HFFc6 (cell line): Measurements from ENCODE around the gene FFAR1. TPM values are rescaled to one million over a fixed set of nuclear protein-coding genes. Genes with fewer than 3 reads are reported as not detected.

Source experiments
- DNase-seq: peaks from one replicate; pipeline ENCODE4 v3.0.0-alpha.2; 2018
- H3K27ac Mint-ChIP-seq: 2 replicates; pipeline ENCODE4 v1.8.0; 2020; ENCODE audit warnings: mild to moderate bottlenecking, mixed read lengths
- H3K27me3 Mint-ChIP-seq: 2 replicates; pipeline ENCODE4 v1.8.0; 2021; ENCODE audit warnings: mild to moderate bottlenecking, moderate library complexity, mixed read lengths; ENCODE audit not compliant: insufficient read depth
- H3K36me3 Mint-ChIP-seq: 2 replicates; pipeline ENCODE4 v1.8.0; 2021; ENCODE audit warnings: low read depth, mixed read lengths
- H3K4me1 Mint-ChIP-seq: 2 replicates; pipeline ENCODE4 v1.8.0; 2020; ENCODE audit warnings: low read depth, mixed read lengths
- H3K4me3 Mint-ChIP-seq: 2 replicates; pipeline ENCODE4 v1.8.0; 2020; ENCODE audit warnings: mild to moderate bottlenecking, moderate library complexity, mixed read lengths
- H3K9me3 Mint-ChIP-seq: 2 replicates; pipeline ENCODE4 v1.8.0; 2020; ENCODE audit warnings: mild to moderate bottlenecking, mixed read lengths
- CTCF ChIP-seq: fragments of 200-600 bp; sonication (generic); IDR thresholded peaks from 2 replicates; pipeline ENCODE4 v1.5.0; 2021; ENCODE audit warnings: antibody characterized with exemption, mild to moderate bottlenecking
- total RNA-seq, 6 experiments: library from RNA; stranded (reverse); fragmentation: NEBNext Ultra II Directional; extraction: Animal tissue kit (Norgen Biotek cat#: 25700); gene quantifications; 2 replicates in 1 of 6; 3 replicates in 5 of 6; pipeline ENCODE4 v1.2.3, GENCODE V29; 2021

FFAR1 gene
- total RNA-seq, 6 experiments from 2014 or later = not detected

DNA sequence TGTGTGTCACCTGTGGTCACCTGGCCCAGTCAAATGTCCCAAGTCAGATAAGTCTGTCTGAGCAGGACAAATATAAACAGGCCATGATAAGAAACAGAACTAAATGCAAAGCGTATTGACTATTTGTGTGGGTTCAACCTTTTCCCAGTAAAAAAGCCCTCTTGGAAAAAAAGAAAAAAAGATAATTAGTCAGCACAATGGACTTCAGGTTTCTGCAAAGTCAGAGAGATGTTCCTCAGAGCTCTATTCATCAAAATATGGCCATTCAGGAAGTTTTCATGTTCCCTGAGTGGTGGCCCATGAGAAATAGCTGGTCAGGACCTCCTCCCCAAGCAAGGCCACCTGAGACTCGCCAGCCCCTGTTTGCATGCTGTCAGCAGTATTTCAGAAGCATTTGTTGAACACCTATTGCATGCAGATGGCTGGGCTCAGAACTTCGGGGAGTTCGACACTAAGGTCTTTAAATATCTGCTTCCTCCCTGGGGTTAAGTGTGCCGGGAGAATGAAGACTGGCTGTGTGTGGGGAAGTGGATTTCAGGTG is 13.2 kb downstream of the FFAR1 start:
- no peak for TF ChIP-seq CTCF
- H3K27me3 Mint-ChIP-seq = peaks cover 40% of the 10 kb centered on the region
- DNase-seq = no peak
- H3K4me3 Mint-ChIP-seq = no peak overlapping the region
- no peaks in the 10 kb centered on the region for H3K36me3 Mint-ChIP-seq
- no peaks in the 10 kb centered on the region for H3K9me3 Mint-ChIP-seq
- no peaks in the 10 kb centered on the region; the same call in 1 of the 2 replicates for H3K4me1 Mint-ChIP-seq
- no peak overlapping the region for H3K27ac Mint-ChIP-seq

- Mint-ChIP-seq H3K36me3 (no peaks in the 10 kb centered on the region), H3K9me3 (no peaks in the 10 kb centered on the region), H3K4me1 (no peaks in the 10 kb centered on the region; the same call in 1 of the 2 replicates), H3K27ac (no peak overlapping the region), H3K27me3 (peaks cover 36% of the 10 kb centered on the region), H3K4me3 (no peak overlapping the region)
- no peak for TF ChIP-seq CTCF
- no peak for DNase-seq
These were observed 14.7 kb downstream of the FFAR1 start for GRCh38 chr19:35362261-35363000.

DNA sequence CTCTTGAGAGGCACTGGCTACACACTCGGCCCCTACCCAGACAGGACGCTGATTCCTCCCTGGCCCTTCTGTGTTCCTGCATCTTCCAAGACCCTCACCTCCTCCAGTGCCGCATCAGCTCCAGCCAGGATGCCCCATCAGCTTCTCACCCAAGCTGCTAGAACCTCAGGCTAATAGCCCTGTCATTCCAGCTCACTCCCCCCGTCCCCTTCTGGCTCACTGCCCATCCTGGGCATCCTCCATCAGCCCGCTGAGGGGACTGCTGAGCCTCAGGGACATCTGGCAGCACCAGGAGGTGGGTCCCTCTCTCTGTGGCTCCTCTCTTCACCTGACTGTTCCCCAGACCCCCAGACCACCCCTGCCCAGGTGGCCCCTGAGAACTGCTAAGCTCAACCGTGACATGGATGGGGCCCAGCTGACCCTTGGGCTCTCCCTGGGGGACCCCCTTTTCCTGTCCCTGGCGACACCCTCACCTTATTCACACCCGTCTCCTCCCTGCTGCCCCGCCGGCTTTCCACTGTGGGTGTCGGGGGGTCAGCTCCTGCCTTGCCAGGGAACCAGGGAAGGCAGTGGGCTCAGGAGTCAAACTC is 15.4 kb downstream of the FFAR1 start:
- TF ChIP-seq CTCF = no peak
- DNase-seq = no peak
- H3K36me3 Mint-ChIP-seq = no peaks in the 10 kb centered on the region
- H3K27me3 Mint-ChIP-seq = peaks cover 37% of the 10 kb centered on the region
- no peak overlapping the region for H3K27ac Mint-ChIP-seq
- H3K4me1 Mint-ChIP-seq = peaks cover 3% of the 10 kb centered on the region; the same call in 1 of the 2 replicates
- no peak overlapping the region for H3K4me3 Mint-ChIP-seq
- no peaks in the 10 kb centered on the region for H3K9me3 Mint-ChIP-seq

DNA sequence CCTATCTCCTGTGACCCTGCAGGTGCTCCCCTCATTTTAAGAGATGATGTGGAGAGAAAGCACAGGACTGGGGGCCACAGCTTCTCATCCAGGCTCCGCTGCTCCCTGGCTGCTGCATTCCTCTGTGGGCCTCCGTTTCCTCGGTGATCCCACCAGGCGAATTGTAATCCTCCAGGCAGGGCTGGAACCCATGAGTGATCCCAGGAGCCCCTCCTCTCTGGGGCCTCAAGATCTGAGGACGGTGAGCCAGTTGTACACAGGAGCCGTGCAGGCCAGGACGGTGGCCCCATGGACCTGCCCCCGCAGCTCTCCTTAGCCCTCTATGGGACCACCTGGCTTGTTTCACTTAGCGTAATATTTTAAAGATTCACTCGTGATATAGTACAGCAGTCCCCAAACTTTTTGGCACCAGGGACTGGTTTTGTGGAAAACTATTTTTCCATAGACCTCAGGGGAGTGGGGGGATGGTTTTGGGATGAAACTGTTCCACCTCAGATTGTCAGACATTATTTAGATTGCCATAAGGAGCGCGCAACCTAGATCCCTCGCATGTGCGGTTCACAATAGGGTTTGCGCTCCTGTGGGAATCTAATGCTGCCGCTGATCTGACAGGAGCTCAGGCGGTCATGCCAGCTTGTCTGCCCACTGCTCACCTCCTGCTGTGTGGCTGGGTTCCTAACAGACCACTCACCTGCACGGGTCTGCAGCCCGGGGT is 16.2 kb downstream of the FFAR1 start:
- Mint-ChIP-seq H3K4me3 (no peak overlapping the region), H3K36me3 (no peaks in the 10 kb centered on the region), H3K27me3 (peaks cover 36% of the 10 kb centered on the region), H3K9me3 (no peaks in the 10 kb centered on the region), H3K27ac (no peak overlapping the region), H3K4me1 (0 out of 2 replicates have a peak, but pooled peaks cover 5% of the 10 kb centered on the region)
- DNase-seq = no peak
- TF ChIP-seq CTCF = no peak

DNA sequence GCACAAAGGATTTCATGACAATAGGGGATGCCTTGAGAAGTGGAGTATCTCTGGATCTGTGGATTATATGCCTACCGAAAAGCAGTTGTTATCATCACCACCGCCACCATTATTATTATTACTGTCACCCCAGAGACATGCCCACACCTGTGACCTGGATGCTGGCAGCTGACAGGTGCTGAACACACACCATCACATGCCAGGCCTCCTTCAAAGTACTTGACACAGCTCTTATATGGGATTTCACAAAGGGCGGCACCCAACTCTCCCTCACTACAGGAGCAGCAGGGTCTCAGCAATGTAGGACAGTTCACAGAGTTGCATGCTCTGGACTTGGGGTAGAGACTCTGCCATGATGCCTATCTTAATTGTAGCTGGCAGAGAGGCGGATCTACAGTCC is 17.6 kb downstream of the FFAR1 start:
- H3K36me3 Mint-ChIP-seq = no peaks in the 10 kb centered on the region
- H3K4me1 Mint-ChIP-seq = 0 out of 2 replicates have a peak, but pooled peaks cover 5% of the 10 kb centered on the region
- peaks cover 35% of the 10 kb centered on the region for H3K27me3 Mint-ChIP-seq
- TF ChIP-seq CTCF = no peak
- no peaks in the 10 kb centered on the region for H3K9me3 Mint-ChIP-seq
- H3K4me3 Mint-ChIP-seq = no peak overlapping the region
- no peak for DNase-seq
- no peak overlapping the region for H3K27ac Mint-ChIP-seq
